HG03103 (cell line): ENCODE measurements around the gene RNF208.

ENCODE experiments used
- ATAC-seq: cut with Tn5 transposase; IDR thresholded peaks from one replicate; pipeline ENCODE4 v1.9.1; 2021; ENCODE audit warnings: low read depth; ENCODE audit not compliant: unreplicated experiment

The RNF208 gene

GRCh38 chr9:137215196-137215986 is 6.6 kb downstream of the RNF208 start:
- no peak for ATAC-seq

- ATAC-seq: no peak
Observed at GRCh38 chr9:137214620-137215019, 7.4 kb downstream of the RNF208 start.

- no peak for ATAC-seq
Observed at GRCh38 chr9:137213160-137214060, 8.6 kb downstream of the RNF208 start.

GRCh38 chr9:137212520-137212919 is 9.5 kb downstream of the RNF208 start:
- no peak for ATAC-seq

GRCh38 chr9:137211532-137211931 is 10.5 kb downstream of the RNF208 start:
- no peak for ATAC-seq

- ATAC-seq: no peak
Observed at GRCh38 chr9:137206602-137207001, 15.4 kb downstream of the RNF208 start.

- no peak for ATAC-seq
Observed at GRCh38 chr9:137205126-137206069, 16.6 kb downstream of the RNF208 start, which contains the start of the genes NDOR1 and TMEM203. TSS of gene NDOR1 (plus strand) at chr9:137205700. CDS start at chr9:137205778, 78 bp downstream. TSS of gene TMEM203 (minus strand) at chr9:137205648. CDS start at chr9:137205414, 234 bp downstream.

GRCh38 chr9:137204731-137205125 is 17.3 kb downstream of the RNF208 start:
- no peak for ATAC-seq

GRCh38 chr9:137202966-137203365 is 19.1 kb downstream of the RNF208 start:
- no peak for ATAC-seq

GRCh38 chr9:137201205-137201868 is 20.7 kb downstream of the RNF208 start:
- no peak for ATAC-seq

GRCh38 chr9:137200311-137201204 is 21.5 kb downstream of the RNF208 start, which contains the start of gene TPRN:
TSS of gene TPRN (minus strand) at chr9:137200741. CDS start at chr9:137200711, 30 bp downstream.
- peak; percentile 81 for ATAC-seq

GRCh38 chr9:137199411-137200121 is 22.5 kb downstream of the RNF208 start:
- ATAC-seq: no peak

GRCh38 chr9:137198902-137199283 is 23.1 kb downstream of the RNF208 start:
- ATAC-seq: no peak

GRCh38 chr9:137198051-137198901 is 23.8 kb downstream of the RNF208 start:
- no peak for ATAC-seq

GRCh38 chr9:137195525-137196220 is 26.4 kb downstream of the RNF208 start:
- no peak for ATAC-seq

GRCh38 chr9:137194909-137195308 is 27.1 kb downstream of the RNF208 start:
- no peak for ATAC-seq

- ATAC-seq: no peak
Observed at GRCh38 chr9:137194388-137194787, 27.7 kb downstream of the RNF208 start.
